ENCODE results near the gene UBE2B.

Gene UBE2B

DNA sequence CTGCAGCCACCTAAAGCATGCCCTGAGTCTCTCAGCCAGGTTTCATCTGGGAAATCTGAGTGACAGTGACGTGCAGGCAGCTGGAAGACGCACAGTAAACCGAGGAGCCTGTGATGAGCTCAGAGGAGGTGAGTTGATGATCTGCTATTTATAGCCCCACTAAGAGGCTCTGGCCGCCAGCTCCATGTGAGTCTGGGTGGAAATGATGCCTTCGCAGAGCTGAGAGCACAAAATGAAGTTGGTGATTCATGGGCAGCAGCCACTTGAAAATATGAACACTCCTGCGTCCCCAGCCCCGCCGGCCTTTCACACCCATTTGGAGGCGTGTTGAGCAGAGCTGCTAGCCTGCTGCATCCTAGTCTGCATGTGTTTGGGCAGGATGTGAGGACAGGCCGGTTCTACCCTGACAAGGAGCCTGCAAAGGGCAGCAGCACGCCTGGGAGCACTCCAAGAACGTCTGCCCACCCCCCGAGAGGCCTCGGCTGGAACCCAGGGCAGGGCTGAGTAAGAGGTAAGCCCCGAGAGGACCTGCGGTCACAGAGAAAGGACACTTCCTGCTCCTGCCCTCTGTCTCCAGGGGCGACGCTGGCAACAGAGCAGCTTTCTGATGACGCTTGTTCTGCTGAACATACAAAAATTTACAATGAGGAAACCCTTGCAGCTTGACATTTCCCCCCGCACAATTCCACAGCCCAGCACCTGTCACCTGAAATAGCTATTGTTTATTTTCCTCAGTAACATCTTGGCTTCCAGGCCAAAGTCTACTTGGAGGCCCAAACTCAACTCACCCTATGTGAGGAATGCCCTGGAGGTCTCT is 65.4 kb downstream of the UBE2B start:
- in situ Hi-C loops (cut with MboI; ENCODE audit: low sequenced_read_pairs): no loop called here

DNA sequence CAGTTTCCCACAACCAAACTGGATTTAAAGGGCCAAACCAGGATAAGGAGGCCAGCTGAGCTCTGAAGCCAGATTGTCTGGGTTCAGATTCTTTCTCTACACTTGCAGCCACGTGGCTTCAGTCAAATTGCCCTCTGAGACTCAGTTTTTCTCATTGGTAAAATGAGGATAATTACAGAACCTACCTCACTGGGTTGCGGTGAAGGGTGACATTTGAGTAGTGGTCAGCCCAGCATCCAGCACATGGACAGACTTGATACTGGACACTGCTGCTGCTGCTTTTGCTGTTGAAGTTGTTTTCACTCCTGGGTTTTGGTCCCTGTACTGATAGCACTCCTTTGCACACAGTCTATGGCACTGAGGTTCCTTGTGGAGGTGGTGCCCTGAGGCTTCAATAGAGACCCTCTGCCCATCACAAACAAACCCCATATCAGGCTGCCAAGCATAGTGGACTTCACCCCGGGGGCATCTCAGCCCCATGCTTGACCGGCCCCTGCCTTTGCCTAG is 66.0 kb downstream of the UBE2B start:
- in situ Hi-C loops (cut with MboI; ENCODE audit: low sequenced_read_pairs): no loop called here

DNA sequence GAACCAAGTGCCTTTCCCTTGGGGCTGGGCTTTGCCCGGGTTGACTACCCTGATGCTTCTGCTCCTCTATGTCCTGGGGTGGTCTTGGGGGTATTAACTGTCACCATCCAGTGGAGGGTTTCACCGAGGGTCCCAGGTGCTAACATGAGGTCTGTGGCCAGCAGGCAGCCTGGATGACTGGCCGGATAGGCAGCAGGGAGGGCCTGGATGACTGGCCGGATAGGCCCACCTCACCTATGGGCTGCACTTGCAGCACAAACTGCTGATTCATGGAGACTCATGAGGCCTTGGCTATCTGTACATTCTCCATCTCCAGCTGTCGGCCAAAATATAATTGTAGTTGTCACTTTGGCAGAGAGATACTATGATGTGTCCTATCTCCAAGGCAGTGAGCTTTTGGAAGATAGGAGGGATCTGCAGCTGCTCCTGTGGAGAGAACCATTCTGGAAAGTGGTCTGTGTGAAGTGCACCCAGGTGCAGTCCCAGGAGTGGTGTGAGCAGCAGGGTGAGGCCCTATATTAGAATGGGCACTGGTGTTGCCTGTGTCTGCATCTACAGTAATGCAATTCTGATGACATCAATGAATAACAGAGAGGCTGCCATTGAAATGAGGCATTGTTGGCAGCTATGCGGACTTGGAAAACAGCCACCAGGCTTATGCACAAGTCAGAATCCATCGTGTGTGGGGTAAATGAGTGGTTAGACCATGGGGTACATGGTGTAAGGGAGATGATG is 66.6 kb downstream of the UBE2B start:
- in situ Hi-C loops (cut with MboI; ENCODE audit: low sequenced_read_pairs): no loop called here

DNA sequence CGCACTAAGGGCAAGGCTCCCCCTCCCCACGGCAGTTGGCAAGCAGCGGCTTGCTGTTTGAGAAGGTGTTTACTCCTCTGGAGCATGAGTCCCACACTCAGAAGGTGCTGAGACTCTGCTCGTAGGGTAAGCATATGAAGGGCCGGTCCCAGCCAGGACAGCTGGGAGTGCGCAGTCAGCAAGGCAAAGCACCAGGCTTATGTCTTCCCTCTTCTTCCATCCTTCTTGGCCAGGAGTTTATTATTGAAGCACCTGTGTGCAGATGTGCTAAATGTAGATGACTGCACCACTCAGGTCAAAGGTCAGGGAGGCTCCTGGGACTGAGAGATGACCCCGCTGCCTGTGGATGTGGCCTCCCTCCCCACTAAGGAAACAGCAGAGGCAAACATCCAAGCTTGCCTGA is 67.4 kb downstream of the UBE2B start:
- in situ Hi-C loops (cut with MboI; ENCODE audit: low sequenced_read_pairs): no loop called here

DNA sequence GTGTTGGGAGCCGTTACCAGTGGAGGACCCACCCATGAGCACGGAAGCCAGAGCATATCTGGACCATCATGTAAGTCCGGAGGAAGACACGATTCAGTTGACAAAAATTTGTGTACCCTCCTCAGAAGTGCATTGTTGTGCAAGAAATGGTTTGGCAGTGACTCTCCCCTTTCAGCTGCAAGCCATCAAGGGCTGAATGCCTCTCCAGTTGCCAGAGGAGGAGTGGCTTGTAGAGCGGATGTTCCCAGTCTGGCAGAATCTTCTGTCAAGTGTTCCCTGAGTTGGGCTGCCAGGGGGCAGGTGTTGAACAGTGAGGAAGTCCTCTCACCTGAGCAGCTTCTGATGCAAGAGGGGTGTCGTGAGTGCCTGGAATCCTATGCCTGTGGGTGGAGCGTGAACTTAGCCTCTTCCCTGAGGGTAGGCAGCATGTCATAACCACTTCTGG is 67.9 kb downstream of the UBE2B start:
- in situ Hi-C loops (cut with MboI; ENCODE audit: low sequenced_read_pairs): no loop called here

DNA sequence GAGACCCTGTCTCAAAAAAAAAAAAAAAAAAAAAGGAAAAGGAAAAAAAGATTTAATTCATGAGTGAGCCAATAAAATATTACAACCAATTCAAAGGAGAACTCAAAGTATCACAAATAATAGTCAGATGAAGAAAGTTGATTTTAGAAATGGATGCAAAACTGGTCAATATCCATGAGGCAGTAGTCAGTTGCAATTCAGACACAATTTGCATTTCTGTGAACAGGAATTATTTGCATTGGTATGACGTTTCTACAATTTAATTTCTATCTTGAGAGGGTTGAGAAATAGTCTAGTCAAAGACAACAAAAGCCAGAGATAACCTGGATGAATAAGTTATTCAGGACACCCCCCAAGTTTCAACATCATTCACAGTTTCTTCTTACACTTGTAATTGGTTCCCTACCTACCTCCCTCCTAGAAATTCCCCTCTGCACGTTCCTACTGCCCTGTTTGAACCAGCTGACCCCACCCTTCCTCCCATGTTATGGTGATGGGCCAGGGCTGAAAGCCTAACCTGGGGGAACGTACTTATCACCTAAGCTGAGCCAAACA is 68.9 kb downstream of the UBE2B start:
- in situ Hi-C loops (cut with MboI; ENCODE audit: low sequenced_read_pairs): no loop called here

Measured in HL-60/S4 (cell line).